HG03354 (cell line): Measurements from ENCODE around the gene CST9.
"Not testable (repeated sequence)": the region's sequence is repeated elsewhere in the genome, so short reads cannot be mapped to it uniquely, and the experiment has no call there.

Experiments
- ATAC-seq: cut with Tn5 transposase; IDR thresholded peaks from one replicate; pipeline ENCODE4 v1.9.1; 2021; ENCODE audit warnings: mild to moderate bottlenecking; ENCODE audit not compliant: unreplicated experiment, poor library complexity, severe bottlenecking

The CST9 gene

DNA sequence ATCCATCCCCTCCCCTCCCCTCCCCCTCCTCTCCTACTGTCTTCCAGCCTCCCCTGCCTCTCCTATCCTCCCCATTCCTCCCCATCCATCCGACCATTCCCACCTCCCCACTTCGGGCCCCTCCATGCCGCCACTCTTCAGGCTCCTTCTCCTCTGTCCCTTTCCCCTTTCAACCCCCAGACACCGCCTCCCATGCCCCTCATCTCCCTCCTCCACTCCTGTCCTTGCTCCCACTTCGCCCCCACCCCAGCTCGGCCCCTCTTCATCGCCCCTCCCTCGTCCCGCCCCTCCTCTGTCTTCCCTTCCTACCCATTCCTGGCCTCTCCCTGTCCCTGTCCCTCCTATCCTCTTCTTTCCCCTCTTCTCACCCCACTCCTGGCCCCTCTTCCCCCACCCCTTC lies 32.6 kb upstream of the CST9 start:
- ATAC-seq, result no peak

DNA sequence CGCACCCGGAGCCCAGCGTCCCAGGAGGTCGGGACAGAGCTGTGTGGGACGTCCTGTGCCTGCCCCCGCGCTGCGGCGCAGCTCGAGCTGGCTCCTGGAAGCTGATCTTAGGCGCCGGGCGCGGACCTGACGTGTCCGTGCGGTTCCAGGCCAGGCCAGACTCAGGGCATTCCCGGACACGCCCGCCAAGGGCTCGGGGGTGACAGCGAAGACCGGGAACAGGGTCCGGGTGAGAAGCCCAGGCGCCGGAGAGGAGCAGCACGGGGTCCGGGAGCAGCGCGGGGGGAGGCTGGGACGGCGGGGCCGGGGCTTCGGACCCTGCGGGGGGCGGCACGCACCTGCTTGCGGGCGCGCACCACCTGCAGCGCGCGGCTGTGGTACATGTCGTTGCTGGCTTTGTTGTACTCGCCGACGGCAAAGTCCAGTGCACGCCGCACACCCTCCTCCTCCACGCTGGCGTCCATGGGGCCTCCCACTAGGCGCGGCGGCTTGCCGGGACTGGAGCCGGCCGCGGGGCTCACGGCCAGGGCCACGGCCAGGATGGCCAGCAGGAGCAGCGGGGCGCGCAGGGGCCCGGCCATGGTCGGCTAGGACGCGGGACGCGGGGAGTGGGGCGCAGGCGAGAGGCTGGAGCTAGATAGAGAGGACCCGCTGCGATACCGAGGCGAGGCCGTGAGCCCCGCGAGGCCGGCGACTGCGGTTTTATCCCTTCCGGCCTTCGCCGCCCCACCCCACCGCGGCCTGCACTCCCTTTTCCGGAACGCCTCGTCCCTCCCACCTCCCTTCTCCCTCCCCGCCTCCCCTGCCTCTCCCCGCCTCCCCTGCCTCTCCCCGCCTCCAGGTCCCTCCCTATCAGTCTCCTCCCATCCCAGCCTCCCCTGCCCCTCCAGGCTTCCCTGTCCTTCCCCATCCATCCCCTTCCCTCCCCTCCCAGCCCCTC lies 31.8 kb upstream of the CST9 start, which contains the start of gene CST3:
Gene CST3, minus strand, starts transcription at position 674 of the 940 bp plus-strand sequence. Its CDS starts 93 bp downstream, at position 581.
- ATAC-seq, result peak; percentile 41

DNA sequence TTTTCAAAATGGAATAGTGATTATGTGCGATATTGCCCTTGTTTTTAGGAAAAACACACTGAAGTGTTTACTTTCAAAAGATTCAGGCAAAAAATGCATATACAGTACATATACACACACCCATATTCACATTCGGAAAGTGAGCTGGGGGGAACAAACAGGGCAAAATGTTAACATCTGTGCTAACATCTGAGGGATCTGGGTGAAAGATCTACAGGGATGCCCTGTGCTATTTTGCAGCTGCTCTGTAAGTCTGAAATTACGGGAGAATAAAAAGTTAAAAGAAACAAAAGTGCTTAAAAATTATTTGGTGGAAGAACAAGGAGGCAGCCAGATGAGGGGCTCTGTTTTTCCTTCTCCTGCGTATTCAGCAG lies 31.2 kb upstream of the CST9 start:
- ATAC-seq, result no peak

DNA sequence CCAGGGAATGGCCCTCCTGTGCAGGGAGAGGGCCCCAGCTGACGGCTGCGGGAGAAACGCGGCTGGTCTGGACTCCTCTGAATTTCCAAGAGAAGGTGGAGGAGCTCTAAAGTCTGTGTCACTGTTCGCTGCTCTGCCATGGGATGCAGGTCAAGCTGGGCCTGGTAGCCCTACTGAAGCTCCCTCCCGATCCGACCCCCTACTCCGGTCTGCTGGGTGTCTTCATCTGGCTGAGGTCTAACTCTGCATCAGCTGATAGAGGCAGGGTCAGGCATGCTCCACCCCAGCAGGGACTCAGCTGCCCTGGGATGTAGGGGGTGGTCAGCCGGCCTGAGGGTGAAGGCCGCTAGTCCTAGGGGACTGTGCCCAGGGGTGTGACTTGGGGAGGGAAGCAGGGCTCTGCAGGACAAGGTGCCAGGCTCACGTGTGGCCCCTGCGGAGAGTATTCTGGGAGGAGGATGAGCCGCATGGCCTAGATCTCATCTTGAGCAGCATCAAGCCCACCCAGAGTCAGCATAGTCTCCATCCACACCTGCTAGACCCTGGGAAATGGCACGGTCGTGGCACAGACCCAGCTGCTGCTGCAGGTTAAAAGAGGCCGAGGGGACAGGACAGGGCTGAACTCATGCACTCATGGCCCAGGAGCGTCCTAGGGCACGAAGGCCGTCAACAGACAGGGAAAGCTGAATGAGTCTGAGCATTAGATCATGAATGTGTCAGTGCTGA lies 30.6 kb upstream of the CST9 start:
- ATAC-seq, result no peak

- not testable (repeated sequence) for ATAC-seq
These were observed 30.0 kb upstream of the CST9 start for GRCh38 chr20:23635768-23636090.

GRCh38 chr20:23634985-23635767 lies 29.5 kb upstream of the CST9 start:
- ATAC-seq, result no peak

DNA sequence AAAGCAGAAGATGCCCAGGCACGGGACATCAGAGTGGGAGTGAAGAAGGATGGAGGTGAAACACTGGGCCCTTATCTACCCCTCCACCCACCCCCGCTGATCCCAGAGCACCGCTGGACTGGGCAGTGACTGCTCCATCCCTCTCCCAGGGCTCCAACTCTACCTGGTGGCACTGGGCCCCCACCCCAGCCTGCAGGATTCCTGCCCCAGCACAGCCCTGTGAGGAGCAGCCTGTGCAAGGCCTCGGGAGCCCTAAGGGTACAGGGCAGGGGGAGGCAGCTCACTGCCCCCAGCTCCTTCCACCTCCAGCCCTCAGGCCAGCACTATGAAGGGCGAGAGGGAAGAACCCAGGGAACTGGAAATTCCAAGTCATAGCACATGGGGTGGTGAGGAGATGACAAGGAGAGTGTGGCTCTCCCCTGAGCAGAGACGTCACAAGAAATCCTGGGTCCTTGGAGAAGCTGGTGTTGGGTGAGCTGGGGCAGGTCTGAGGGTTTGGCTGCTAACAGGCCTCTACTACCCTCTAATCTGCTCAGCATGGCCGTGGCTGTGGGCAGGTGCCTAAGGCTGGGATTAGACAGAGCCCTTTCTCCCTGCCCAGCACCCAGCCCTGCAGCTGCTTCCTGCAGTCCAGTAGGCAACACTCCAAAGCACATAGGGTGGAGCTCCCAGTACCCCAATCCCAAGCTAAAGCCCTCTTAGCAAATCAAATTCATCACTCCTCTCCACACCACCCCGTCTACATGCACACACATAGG lies 28.5 kb upstream of the CST9 start:
- no peak for ATAC-seq

DNA sequence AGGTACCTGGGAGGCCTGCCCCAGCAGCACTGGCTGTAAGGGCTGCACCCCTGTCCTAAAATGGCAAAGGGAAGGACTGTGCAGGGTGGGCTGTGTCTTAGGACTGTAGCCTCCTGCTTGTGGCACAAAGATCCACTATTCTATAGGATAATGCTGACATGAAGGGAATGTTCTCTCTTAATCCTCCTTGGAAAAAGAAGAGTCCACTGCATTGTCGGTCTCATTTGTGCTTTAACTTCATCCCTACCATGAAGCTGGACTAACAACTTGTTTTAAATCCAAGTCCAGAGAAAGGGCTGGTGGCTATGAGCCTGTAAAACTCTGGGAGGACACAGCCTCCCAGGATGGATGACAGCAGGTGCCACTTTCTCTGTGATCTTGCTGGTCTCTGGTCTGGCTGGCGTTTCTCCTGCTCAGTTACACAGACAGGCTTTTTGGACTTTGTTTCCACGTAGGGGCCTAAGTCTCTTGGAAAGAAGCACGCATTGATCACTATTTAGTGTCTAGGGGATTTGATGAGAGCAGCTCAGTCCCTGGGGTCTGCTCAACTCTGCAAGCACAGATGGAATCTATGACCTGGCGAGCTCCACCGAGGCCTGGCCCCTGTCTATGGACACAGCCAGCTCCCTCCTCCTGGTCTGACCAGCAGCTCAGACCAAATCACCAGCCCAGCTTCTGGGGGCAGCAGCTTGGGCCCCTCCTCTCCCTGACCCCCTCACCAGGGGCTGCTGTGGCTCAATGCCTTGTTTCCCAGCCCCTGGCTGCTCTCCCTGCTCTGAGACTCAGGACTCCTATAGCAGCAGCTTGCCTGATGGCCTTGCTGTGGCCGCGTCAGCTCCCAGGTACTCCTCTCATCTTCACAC lies 27.2 kb upstream of the CST9 start:
- ATAC-seq, result no peak

GRCh38 chr20:23631981-23632710 lies 26.4 kb upstream of the CST9 start:
- no peak for ATAC-seq

DNA sequence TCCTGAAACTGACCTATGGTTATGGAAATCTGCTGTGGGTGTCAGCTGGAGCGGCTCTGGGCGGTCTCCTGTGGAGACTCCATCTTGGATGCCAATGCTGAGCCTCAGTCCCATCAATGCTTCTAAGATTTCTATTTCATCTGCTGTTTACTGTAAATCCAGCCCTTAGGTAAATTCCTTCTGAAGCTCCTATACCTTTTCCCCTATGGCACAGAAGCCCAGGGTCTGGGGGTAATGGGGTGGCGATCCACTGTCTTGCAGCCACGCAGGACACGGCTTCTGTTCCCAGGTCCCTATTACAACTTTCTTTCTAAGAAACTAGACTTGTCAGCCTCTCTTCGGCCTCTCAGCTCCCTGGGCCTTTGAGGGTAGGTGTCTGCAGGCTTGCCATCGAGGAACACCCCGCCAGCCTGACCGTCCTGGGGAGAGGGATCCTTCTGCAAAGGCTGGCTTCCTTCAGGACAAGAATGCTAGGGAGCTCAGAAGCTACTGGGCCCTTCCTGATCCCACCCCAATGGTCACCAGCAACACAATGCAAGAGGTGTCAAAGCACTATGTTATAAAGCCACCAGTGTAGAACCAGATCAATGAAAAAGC lies 25.6 kb upstream of the CST9 start:
- no peak for ATAC-seq

GRCh38 chr20:23630392-23630849 lies 24.7 kb upstream of the CST9 start:
- ATAC-seq, result no peak

DNA sequence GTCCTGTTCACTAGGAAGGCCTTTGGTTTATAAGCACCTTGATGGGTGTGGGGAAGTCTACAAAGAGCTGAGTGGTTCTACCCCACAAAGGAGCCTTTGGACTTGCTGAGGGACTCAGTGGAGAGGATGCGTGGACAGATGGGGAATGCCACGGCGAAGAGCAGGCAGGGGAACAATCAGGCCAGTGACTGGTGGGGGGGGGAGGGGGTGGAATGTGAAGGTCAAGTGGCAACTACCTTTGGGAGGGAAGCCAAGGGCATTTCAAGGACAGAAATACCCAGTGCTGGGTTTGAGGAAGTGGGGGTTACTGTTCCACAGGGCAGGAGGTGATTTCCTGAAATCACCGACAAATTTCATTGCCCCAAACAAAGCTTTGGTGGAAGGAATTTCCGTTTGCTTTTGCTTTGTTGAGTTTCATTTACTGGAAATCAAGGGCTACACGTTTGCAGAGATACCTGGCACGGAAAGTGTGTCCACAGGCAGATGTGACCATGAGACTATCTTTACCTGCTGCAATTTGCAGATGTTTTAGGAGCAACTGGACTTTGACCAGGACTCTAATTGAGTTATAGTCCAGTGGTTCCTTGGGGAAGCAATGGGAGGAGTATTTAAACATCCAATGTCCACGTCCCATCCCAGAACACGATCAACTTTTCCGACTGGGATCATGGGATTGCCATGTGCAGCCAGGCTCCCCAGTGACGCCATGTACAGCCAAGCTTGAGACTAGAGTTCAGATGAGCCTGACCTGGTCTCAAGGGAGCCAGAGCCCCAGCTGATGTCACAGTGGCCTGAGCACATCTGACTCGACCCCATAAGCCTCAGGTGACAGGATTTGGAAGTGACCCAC lies 24.1 kb upstream of the CST9 start:
- no peak for ATAC-seq

DNA sequence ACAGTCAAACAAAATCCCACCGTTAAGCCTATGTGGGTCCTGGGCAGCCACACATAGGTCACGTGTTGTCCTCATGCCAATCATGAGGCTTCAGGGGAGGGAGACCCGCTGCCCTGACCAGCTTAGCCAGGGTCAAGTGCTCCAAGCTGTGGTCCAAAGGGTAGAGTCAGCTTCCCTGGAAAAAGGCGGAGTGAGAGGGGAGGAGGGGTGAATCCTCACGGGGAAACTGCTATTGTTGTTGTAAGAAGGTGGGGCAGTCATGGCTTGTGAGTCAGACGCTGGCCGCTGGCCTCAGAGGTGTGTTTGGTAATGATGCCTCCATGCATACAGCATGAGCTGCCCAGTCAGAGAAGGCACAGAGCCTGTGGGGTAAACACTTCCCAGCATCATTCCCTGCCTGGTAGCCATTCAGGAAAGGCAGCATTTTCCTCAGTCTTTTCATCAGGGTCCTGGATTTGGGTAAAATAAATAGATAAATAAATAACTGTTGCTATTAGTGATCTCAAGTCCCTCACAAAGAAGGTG lies 23.4 kb upstream of the CST9 start:
- no peak for ATAC-seq

DNA sequence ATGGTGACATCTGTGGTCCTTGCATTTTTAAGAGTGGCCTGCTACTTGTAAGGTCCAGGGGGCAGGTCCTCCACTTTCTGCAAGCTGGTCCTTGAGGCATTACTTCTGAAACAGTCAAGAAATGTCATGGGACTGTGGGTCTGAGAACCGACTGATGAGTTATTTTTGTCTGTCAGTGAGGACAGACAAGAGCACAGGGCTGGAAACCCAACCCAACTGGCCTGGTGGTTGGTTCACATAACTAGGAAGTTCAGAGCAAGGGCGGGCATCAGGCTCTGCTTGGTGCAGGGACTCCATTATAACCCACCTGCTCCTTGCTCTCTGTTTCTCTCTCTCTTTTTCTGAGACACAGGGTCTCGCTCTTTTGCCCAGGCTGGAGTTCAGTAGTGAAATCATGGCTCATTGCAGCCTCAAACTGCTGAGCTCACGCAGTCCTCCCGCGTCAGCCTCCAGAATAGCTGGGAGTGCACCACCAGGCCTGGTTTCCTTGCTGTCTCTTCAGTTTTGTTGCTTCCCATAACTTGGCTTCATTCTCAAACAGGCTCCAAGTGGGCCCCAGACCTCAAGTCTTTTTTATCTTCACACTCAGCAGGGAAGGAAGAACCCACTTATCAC lies 22.8 kb upstream of the CST9 start:
- no peak for ATAC-seq

DNA sequence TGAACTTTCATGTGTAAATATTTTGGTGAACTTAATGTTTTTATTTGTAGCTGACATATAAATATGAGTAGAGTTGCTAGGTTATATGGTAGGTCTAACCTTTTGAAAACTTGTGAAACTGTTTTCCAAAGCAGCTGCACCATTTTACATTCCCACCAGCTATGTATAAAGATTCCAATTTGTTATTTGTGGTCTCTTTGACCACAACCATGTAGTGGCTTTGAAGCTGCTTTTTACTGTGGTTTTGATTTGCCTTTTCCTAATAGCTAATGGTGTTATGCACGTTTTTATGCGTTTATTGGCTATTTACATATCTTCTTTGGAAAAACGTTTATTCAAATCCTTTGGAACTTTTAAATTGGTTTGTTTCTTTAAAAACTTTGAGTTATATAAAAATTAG lies 21.8 kb upstream of the CST9 start:
- no peak for ATAC-seq

GRCh38 chr20:23626040-23626620 lies 20.4 kb upstream of the CST9 start:
- ATAC-seq, result no peak
